ENCODE data around the gene IP6K2.
A peak's percentile ranks its signal among the peaks of the same experiment; 100 is the strongest.
"Not testable (repeated sequence)": the region's sequence is repeated elsewhere in the genome, so short reads cannot be mapped to it uniquely, and the experiment has no call there.

IP6K2 gene, protein sequence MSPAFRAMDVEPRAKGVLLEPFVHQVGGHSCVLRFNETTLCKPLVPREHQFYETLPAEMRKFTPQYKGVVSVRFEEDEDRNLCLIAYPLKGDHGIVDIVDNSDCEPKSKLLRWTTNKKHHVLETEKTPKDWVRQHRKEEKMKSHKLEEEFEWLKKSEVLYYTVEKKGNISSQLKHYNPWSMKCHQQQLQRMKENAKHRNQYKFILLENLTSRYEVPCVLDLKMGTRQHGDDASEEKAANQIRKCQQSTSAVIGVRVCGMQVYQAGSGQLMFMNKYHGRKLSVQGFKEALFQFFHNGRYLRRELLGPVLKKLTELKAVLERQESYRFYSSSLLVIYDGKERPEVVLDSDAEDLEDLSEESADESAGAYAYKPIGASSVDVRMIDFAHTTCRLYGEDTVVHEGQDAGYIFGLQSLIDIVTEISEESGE

DNA sequence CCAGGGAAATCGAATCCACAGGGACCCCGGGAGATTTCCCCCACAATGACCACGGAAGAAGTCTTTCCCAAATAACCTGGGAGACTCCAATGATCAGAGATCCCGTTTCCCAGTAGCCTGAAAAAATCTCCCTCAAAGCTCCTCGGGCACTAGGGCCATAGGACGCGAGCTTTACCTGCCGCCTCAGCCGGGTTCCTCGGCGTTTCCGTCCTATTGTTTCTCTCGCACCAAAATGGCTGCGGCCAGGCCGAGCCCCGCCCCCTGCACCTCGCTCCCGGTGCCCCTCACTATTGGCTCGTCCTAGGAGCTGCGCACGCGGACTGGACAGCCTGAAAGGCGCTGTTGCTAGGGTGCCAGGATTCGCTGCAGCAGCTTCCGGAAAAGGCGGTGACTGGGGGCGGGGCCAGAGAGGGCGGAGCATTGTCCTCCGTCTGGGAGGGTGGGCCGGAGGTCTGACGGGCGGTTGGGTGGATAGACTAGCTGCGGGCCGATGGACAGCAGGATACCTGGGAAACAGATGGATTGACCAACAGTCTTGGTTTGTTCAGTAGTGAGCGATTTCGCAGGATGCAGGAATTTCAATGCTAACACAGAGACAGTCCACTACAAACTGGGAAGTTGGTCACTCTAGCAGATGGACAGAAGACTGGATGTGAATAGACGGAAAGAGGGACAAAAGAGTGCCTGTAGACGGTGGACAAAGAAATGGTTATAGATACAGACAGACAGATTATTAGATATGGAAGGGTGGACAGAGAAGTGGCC, at the start of gene IP6K2:
Gene IP6K2, minus strand, starts transcription at position 240 of the 765 bp plus-strand sequence. CDS start 21,930 bp downstream, outside the sequence.
- peak; percentile 96 for DNase-seq

DNA sequence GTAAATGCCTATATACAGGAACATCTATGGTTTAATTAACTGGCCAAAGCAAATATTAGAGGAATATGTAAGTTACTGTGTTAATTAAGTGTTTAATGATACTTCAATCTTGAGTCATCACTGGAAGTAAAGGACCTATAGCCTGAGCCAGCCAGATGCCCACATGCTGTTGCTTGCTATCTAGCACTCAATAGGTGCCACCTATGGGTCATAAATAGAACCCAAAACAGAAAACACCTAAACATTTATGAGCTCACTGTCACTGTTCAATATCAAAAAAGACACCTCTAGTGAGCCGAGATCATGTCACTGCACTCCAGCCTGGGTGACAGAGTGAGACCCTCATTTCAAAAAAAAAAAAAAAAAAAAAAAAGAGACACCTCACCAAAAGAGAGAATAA, 48.4 kb upstream of the IP6K2 start:
- DNase-seq = no peak

DNA sequence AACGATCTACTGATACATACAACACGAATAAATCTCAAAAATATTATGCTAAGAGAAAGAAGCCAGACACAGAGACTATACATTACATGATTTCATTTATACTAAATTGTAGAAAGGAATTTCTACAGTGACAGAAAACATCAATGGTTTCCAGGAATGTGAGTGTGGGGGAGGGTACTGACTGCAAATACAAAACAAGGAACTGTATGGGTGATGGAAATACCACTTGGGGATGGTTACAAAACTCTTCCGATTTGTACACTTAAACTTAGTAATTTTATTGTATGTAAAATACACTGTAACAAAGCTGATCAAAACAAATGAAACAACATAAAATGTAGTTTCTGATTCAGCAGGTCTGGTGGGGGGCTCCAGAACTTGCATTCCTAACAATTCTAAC, 45.8 kb upstream of the IP6K2 start:
- DNase-seq = no peak

DNA sequence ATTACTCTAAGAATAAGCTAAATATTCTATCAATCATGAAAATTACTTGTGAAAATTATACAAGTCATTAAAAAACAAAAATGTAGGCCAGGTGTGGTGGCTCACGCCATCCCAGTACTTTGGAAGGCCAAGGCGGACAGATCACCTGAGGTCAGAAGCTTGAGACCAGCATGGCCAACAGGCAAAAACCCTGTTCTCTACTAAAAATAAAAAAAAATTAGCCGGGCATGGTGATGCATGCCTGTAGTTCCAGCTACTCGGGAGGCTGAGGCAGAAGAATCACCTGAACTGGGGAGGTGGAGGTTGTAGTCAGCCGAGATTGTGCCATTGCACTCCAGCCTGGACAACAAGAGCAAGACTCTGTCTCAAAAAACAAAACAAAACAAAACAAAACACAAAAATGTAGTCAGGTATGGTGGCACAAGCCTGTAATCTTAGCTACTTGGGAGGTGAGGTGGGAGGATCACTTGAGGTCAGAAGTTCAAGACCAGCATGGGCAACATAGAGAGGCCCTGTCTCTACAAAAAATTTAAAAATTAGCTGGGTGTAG, 43.0 kb upstream of the IP6K2 start:
- DNase-seq = not testable (repeated sequence)

DNA sequence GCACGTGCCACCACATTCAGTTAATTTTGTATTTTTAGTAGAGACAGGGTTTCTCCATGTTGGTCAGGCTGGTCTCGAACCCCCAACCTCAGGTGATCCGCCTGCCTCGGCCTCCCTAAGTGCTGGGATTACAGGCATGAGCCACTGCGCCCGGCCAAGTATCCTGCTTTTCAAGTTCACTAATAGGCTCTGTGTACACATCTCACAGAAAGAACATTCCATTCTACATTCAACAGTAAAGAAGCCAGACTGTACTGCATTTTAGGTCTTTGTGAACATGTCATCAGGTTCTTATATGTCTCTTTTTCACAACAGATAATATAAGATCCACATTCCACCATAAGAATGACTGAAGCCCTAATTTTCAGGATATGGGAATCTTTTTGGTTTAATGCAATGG, 42.5 kb upstream of the IP6K2 start:
- not testable (repeated sequence) for DNase-seq

DNA sequence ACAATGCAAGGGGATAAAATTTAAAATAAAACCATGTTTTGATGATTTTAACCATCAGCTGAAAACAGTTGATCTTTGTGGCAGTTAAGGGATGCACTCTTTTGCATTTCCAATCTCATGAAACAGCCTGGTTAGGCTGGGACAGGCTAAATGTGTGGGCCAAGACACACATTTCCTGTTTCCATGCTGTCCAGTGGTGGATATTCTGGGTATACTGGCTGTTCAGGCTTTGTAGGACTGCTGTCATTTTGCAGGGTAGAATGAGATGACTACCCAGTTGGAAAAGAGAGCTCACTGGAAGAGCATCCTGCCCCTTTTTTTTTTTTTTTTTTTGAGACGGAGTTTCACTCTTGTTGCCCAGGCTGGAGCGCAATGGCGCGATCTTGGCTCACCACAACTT, 42.0 kb upstream of the IP6K2 start:
- no peak for DNase-seq

DNA sequence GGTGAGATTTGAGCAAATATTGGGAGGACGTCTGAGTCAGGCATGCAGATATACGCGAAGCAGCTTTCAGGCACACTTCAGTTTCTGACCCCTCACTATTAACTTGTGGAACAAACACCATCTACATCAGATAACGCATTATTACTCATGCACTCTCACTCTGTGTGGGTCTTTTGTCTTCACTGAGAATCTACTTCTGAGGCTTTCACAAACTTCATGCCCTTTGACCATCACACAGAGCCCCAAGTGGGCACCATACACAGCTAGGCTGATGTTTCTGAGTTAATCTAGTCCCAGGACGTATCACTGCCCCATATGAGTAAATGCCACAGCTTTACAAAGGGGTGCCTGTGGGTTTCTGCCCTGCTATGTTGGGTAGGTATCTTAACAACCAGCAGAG, 39.6 kb upstream of the IP6K2 start:
- no peak for DNase-seq

DNA sequence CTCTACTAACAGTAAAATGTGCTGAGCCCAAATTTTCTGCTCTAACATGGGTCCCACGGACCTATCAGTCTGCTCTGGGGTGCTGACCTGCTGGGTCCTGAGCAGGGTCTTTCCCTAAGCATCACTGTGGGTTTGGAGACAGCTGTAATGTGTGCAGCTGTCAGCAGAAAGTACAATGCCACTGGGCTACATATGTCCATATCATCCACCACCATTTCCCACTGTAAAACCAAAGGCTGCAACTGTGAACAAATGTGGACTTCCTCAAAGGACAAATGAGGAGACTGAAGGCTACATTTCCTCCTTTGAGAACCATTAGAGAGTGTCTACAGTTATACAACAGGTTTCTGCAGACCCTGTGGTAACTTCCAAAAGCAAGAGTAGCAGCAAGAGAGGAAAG, 33.8 kb upstream of the IP6K2 start:
- DNase-seq = no peak

DNA sequence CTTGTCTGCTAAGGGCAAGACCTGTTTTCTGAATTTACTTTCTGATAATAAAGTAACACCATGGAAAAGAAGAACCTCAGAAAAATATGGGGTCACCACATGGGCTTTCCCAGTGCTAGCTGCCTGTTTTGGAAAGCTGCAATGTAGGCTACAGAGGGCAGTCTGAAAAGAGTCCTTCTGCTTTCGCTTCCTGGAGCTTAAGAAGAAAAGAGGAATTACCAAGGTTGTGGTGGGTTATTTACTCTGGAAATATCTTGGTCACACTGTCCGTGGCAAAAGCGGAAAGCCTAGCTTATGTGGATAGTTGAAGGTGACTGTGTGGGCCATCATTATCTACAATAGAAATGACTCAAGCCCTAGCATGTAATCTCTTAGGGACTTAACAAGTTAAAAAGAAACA, 31.7 kb upstream of the IP6K2 start:
- DNase-seq = no peak

DNA sequence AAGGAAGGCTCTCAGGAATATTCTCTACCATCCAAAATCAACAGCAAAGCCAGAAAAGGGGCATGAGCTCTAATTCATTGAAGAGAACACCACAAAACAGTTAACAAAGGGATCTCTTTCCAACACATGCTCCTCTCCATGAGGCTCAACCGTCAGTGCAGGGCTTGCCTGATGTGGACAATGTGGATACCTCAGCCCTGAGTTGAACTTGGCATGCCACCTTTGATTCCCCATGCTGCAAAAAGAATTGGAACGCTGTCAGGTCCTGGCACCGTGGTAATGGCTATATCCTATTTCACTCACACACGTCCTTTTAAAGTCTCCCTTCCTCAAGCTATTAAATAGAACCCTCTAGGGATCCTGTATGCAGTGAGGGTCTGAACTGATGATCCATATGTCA, 30.7 kb upstream of the IP6K2 start:
- no peak for DNase-seq

DNA sequence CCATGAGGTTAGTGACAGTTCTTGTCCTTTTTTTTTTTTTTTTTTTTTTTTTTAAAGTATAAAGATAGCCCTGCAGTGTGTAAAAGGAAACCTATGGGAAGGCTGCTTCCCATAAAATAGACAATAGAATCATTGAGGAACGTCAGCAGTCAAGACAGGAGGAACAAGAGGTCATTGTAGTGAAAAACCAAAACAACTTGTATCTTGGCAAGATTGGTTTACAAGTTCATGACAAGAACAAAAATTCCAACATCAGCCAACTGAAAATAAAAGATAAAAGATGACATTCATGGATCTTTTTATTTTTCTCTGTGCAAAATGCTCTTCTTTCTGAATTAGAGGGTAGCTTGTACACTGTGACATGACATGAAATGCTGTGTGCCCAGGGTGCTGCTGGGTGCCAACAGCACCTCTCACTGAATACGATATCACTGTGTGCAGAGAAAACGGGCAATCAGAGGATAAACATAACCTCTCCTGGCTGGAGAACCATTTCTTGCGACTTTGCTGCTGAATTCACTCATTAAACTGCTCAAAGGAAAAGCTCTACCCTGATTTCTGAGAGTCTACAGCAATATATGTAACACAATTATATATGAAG, 30.1 kb upstream of the IP6K2 start:
- no peak for DNase-seq

DNA sequence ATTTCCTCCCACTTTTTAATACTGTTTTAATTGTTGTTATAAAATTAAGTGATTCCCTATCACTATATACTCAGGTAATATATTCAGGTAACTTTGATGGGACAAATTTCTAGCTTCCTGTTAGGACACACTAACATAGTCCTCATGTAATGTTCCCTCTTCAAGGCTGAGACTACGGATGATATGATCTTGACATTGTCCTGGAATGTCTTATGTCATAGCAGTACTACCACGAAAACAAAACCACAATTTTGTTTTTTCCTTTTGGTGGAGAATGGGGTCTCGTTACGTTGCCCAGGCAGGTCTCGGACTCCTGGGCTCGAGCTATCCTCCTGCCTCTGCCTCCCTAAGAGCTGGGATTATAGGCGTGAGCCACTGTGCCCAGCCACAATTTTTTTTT, 26.8 kb upstream of the IP6K2 start:
- no peak for DNase-seq

DNA sequence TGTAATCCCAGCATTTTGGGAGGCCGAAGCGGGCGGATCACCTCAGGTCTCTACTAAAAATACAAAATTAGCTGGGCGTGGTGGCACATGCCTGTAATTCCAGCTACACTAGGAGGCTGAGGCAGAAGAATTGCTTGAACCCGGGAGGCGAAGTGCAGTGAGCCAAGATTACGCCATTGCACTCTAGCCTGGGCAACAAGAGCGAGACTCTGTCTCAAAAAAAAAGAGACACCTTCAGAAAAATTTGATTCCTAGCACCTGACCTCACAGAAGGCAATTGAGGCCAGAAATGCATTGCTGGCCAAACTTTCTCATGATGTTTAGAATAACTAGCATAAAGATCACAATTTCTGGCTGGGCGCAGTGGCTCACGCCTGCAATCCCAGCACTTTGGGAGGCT, 24.2 kb upstream of the IP6K2 start:
- not testable (repeated sequence) for DNase-seq

DNA sequence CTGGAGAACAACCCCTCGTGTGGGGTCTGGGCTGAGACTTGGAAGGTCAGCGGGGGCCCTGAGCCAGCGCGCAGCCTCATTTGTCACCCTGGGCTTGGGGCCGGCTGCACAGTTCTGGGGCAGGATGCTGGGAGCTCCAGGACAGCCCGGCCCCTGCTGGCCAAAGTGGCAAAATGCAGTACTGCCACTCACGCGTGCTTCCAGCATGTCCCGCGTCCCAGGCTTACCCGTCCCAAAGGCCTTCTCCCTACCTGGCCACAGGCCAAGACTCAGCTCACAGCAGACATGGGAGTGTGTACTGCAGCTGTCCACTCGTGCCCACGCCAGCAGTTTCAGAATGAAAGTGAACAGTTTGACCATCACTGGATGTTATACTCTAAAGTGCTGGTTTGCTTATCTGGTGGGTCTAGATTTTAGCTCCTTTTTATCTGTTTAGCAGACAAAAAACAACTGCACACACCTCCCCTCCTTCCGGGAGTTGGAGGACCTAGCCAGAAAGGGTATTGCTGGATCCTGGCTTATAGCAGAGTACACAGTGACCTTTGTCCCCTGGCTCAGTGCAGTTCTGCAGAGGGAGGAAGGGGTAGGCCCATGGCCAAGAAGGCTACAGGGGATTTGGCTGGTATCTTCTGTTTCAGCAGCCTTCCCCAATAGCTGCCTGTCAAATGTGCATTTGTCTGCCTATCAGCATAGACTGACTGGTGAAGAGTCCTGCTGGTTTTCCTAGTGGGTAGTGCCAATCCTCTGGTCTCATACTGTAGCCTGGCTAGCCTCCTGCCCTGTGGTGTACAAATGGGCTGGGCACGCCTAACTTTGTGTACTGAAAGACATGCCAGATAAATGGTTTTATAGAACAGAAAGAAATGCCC, 23.2 kb upstream of the IP6K2 start:
- DNase-seq = peak; percentile 57

DNA sequence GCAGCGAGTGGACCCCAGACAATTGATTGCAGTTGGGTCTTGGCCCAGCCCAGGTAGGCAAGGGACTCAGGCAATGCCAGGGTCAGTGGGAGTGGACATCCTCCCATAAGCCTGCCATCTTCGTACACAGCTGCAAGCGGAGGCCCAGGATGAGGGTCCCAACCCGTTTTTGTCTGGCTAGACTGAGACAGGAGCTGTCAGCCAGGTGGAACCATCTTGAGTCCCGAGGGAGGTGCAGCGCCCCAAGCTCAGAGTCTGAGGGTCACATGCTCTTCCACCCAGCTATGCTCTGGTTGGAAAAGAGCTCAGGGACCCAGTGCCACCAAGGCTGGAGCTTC, 22.6 kb upstream of the IP6K2 start:
- DNase-seq = no peak

DNA sequence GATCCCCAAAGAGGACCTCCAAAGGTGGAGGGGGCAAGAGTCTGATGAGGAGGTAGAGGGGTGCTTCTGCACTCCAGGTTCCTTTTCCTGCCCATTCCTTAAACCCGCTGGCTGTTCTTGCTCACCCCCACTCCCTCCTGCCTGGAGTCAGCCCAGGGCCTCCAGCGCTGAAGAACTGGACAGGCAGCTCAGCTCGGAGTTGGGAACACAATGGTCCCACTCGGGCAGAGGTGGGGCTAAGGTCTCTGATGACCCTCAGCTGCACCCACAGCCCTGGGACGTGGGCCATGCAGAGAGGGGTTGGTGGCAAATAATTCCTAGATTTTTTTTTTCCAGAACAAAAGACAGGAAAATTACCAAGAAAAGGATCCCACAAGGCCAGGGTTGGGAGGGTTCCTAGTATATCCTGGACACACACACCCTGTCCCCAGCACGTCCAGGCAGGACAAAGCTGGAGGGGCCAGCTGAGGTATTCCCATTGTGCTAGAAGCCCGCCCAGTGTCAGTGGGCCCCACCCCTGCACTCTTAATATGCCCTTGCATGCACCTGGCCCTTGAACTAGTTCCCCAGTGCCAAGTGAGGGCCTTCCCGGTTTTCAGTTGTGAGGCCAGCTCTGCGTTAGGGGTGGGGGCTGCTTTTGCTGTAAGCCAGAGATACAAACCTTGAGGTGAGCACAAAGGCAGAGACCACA, 22.1 kb upstream of the IP6K2 start:
- DNase-seq = no peak

DNA sequence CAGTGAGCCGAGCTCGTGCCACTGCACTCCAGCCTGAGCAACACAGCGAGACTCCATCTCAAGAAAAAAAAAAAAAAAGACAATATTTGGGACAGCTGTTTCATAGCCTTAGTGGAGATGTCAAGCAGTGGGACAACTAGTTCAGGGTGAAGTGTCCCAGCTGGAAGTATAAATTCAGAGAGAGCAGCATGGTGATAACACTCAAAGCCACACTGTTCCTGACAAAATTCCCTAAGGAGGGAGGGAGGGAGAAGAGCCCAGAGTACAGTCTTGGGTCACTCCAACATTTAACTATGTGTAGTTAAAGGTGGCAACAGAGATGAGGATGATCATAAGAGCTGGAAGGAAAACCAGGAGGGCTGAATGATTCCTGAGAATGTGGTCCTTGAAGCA, 21.1 kb upstream of the IP6K2 start:
- DNase-seq = no peak

DNA sequence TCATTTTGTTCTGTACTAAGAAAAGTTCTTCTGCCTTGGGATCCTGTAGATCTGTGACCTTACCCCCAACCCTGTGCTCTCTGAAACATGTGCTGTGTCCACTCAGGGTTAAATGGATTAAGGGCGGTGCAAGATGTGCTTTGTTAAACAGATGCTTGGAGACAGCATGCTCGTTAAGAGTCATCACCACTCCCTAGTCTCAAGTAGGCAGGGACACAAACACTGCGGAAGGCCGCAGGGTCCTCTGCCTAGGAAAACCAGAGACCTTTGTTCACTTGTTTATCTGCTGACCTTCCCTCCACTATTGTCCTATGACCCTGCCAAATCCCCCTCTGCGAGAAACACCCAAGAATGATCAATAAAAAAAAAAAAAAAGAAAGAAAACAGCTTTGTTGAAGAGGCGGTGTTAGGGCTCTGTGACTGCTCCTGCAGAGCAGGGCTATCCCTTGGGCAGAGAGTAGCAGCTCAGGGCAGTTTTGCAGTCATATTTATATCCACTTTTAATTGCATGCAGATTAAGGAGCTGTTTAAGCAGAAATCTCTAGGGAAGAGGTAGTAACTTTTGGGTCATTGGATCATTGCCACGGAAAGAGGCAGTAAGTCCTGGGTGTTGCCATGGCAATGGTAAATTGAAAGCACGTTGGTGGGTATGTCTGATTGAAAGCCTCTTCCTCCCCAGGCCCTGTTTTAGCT, 18.2 kb upstream of the IP6K2 start:
- DNase-seq = not testable (repeated sequence)

DNA sequence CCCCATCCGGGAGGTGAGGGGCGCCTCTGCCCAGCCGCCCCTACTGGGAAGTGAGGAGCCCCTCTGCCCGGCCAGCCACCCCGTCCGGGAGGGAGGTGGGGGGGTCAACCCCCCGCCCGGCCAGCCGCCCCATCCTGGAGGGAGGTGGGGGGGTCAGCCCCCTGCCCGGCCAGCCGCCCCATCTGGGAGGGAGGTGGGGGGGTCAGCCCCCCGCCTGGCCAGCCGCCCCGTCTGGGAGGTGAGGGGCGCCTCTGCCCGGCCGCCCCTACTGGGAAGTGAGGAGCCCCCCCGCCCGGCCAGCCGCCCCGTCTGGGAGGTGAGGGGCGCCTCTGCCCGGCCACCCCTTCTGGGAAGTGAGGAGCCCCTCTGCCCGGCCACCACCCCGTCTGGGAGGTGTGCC, 17.5 kb upstream of the IP6K2 start:
- DNase-seq = not testable (repeated sequence)

DNA sequence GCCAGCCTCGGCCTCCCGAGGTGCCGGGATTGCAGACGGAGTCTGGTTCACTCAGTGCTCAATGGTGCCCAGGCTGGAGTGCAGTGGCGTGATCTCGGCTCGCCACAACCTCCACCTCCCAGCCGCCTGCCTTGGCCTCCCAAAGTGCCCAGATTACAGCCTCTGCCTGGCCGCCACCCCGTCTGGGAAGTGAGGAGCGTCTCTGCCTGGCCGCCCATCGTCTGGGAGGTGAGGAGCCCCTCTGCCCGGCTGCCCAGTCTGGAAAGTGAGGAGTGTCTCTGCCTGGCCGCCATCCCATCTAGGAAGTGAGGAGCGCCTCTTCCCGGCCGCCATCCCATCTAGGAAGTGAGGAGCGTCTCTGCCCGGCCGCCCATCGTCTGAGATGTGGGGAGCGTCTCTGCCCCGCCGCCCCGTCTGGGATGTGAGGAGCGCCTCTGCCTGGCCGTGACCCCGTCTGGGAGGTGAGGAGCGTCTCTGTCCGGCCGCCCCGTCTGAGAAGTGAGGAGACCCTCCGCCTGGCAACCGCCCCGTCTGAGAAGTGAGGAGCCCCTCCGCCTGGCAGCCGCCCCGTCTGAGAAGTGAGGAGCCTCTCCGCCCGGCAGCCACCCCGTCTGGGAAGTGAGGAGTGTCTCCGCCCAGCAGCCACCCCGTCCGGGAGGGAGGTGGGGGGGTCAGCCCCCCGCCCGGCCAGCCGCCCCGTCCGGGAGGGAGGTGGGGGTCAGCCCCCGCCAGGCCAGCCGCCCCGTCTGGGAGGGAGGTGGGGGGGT, 16.9 kb upstream of the IP6K2 start:
- DNase-seq = not testable (repeated sequence)

DNA sequence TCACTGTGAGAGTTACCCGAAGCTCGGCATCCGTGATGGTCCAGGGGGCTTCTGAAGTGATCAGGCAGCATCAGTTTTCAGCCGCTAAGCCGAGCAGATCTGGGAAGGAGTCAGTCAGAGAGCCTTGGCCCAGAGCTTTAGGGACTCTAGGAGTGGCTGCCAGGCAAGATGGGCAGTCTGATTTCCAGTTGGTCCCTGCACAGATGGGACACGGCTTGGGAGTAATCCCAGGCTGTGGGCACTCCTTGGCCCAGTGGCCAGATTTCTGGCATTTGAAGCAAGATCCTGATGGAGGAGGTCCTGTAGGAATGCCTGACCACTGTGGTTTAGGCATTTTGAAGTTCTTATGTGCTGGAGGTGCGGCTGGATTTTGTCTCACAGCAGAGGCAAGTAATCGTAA, 10.5 kb upstream of the IP6K2 start:
- DNase-seq = no peak

All from kidney glomerular epithelial cell (primary cell).